ENCODE data around the gene IL17RB. TPM values are rescaled to one million over a fixed set of nuclear protein-coding genes. Genes with fewer than 3 reads are reported as not detected.
A peak's percentile ranks its signal among the peaks of the same experiment; 100 is the strongest.

The IL17RB gene
- total RNA-seq, 1 experiment from 2014 or later, result not detected

- Histone ChIP-seq H3K9me3 (replicated peaks) (no peaks in the 10 kb centered on the region), H3K36me3 (peaks cover 9% of the 10 kb centered on the region), H3K4me3 (no peak overlapping the region), H3K27me3 (no peaks in the 10 kb centered on the region), H3K4me1 (peaks cover 6% of the 10 kb centered on the region), H3K27ac (no peak overlapping the region)
- DNase-seq, result no peak
These were observed 41.1 kb downstream of the IL17RB start for GRCh38 chr3:53887446-53887845.

GRCh38 chr3:53888232-53888631 is 41.9 kb downstream of the IL17RB start:
- no peaks in the 10 kb centered on the region for H3K27me3 ChIP-seq
- H3K4me3 ChIP-seq, result no peak overlapping the region
- H3K4me1 ChIP-seq, result peaks cover 6% of the 10 kb centered on the region
- H3K9me3 ChIP-seq (replicated peaks), result no peaks in the 10 kb centered on the region
- no peak overlapping the region for H3K27ac ChIP-seq
- peaks cover 9% of the 10 kb centered on the region for H3K36me3 ChIP-seq
- no peak for DNase-seq

- Histone ChIP-seq H3K36me3 (peaks cover 3% of the 10 kb centered on the region), H3K4me3 (peak overlapping the region; percentile 74), H3K27ac (peak overlapping the region; percentile 46), H3K4me1 (peaks cover 6% of the 10 kb centered on the region), H3K27me3 (no peaks in the 10 kb centered on the region), H3K9me3 (replicated peaks) (no peaks in the 10 kb centered on the region)
- DNase-seq, result peak in 1 of 2 experiments; percentile 12
These were observed 44.5 kb downstream of the IL17RB start for GRCh38 chr3:53890726-53891475.

- peak within 1 kb of the TSS; percentile 74 for H3K4me3 ChIP-seq
- H3K36me3 ChIP-seq, result peaks cover 3% of the 10 kb centered on the region
- no peaks in the 10 kb centered on the region for H3K27me3 ChIP-seq
- peaks cover 6% of the 10 kb centered on the region for H3K4me1 ChIP-seq
- H3K27ac ChIP-seq, result peak within 1 kb of the TSS; percentile 46
- no peaks in the 10 kb centered on the region for H3K9me3 ChIP-seq (replicated peaks)
- DNase-seq, result peak; percentile 96 to 97
These were observed 45.3 kb downstream of the IL17RB start, which contains the start of gene SELENOK for GRCh38 chr3:53891497-53892285. SELENOK (minus strand) TSS chr3:53891859.

- peak overlapping the region; percentile 74 for H3K4me3 ChIP-seq
- peak overlapping the region; percentile 46 for H3K27ac ChIP-seq
- no peak for DNase-seq
- no peaks in the 10 kb centered on the region for H3K27me3 ChIP-seq
- peaks cover 3% of the 10 kb centered on the region for H3K36me3 ChIP-seq
- H3K9me3 ChIP-seq (replicated peaks), result no peaks in the 10 kb centered on the region
- H3K4me1 ChIP-seq, result peaks cover 6% of the 10 kb centered on the region
These were observed 45.9 kb downstream of the IL17RB start for GRCh38 chr3:53892286-53892637.

- no peaks in the 10 kb centered on the region for H3K4me1 ChIP-seq
- no peaks in the 10 kb centered on the region for H3K36me3 ChIP-seq
- no peaks in the 10 kb centered on the region for H3K9me3 ChIP-seq (replicated peaks)
- DNase-seq, result no peak
- no peak overlapping the region for H3K4me3 ChIP-seq
- no peaks in the 10 kb centered on the region for H3K27me3 ChIP-seq
- no peak overlapping the region for H3K27ac ChIP-seq
These were observed 53.4 kb downstream of the IL17RB start for GRCh38 chr3:53899750-53900149.

GRCh38 chr3:53900666-53901331 is 54.4 kb downstream of the IL17RB start:
- no peak for DNase-seq
- no peak overlapping the region for H3K27ac ChIP-seq

GRCh38 chr3:53902067-53902466 is 55.7 kb downstream of the IL17RB start:
- no peak for DNase-seq
- H3K9me3 ChIP-seq (replicated peaks), result no peaks in the 10 kb centered on the region
- no peak overlapping the region for H3K4me3 ChIP-seq
- H3K27ac ChIP-seq, result no peak overlapping the region
- no peaks in the 10 kb centered on the region for H3K36me3 ChIP-seq
- no peaks in the 10 kb centered on the region for H3K4me1 ChIP-seq
- no peaks in the 10 kb centered on the region for H3K27me3 ChIP-seq

More at GRCh38 chr3:53900666-53901331, 54.4 kb downstream of the IL17RB start:
- H3K4me3 ChIP-seq, result no peak overlapping the region
- no peaks in the 10 kb centered on the region for H3K9me3 ChIP-seq (replicated peaks)
- H3K27me3 ChIP-seq, result no peaks in the 10 kb centered on the region
- no peaks in the 10 kb centered on the region for H3K36me3 ChIP-seq
- no peaks in the 10 kb centered on the region for H3K4me1 ChIP-seq

- H3K9me3 ChIP-seq (replicated peaks), result no peaks in the 10 kb centered on the region
- no peak for DNase-seq
- H3K4me3 ChIP-seq, result no peak overlapping the region
These were observed 56.3 kb downstream of the IL17RB start for GRCh38 chr3:53902711-53903110.

GRCh38 chr3:53913401-53913800 is 67.0 kb downstream of the IL17RB start:
- H3K36me3 ChIP-seq, result no peaks in the 10 kb centered on the region
- H3K27ac ChIP-seq, result no peak overlapping the region
- DNase-seq, result no peak
- H3K4me3 ChIP-seq, result no peak overlapping the region
- H3K4me1 ChIP-seq, result no peaks in the 10 kb centered on the region
- no peaks in the 10 kb centered on the region for H3K27me3 ChIP-seq
- H3K9me3 ChIP-seq (replicated peaks), result no peaks in the 10 kb centered on the region

More at GRCh38 chr3:53902711-53903110, 56.3 kb downstream of the IL17RB start:
- no peak overlapping the region for H3K27ac ChIP-seq
- H3K4me1 ChIP-seq, result no peaks in the 10 kb centered on the region
- no peaks in the 10 kb centered on the region for H3K27me3 ChIP-seq
- H3K36me3 ChIP-seq, result no peaks in the 10 kb centered on the region

Other genes starting within 250 kb of the IL17RB start
- gene CHDH, start 149 bp upstream of the IL17RB start, total RNA-seq (2014; rRNA removed; shearing (Covaris generic)), result 0.41 and 0.42 TPM in 2 replicates
- 20.3 and 21.6 TPM in 2 replicates for gene ACTR8, start 35.6 kb downstream of the IL17RB start, total RNA-seq (2014; rRNA removed; shearing (Covaris generic))
- 42.8 and 44.1 TPM in 2 replicates for gene SELENOK, start 45.3 kb downstream of the IL17RB start, total RNA-seq (2014; rRNA removed; shearing (Covaris generic))